HepG2 (cell line): Measurements from ENCODE around the gene SLC43A1. TPM values are rescaled to one million over a fixed set of nuclear protein-coding genes. Genes with fewer than 3 reads are reported as not detected.

Source experiments
- AKAP8 ChIP-seq: sonication (generic); formaldehyde crosslinking; IDR thresholded peaks from 2 replicates; pipeline ENCODE4 v1.5.1; 2020; ENCODE audit warnings: mild to moderate bottlenecking, missing genetic modification reagents
- AKNA ChIP-seq: sonication (generic); formaldehyde crosslinking; IDR thresholded peaks from 2 replicates; pipeline ENCODE4 v1.4.0; 2020; ENCODE audit warnings: missing genetic modification reagents, borderline replicate concordance
- ARID2 ChIP-seq: sonication (generic); formaldehyde crosslinking; IDR thresholded peaks from 2 replicates; pipeline ENCODE4 v1.8.1; 2022; ENCODE audit warnings: mild to moderate bottlenecking, missing genetic modification reagents, borderline replicate concordance
- ATF7-NPFF ChIP-seq: sonication (generic); formaldehyde crosslinking; IDR thresholded peaks from 2 replicates; pipeline ENCODE4 v1.8.1; 2023; ENCODE audit warnings: mild to moderate bottlenecking, low read depth, missing genetic modification reagents, moderate library complexity
- DR1 ChIP-seq: sonication (generic); formaldehyde crosslinking; IDR thresholded peaks from 2 replicates; pipeline ENCODE4 v1.8.0; 2021; ENCODE audit warnings: mild to moderate bottlenecking, missing genetic modification reagents, inconsistent platforms
- GLMP ChIP-seq: sonication (generic); formaldehyde crosslinking; IDR thresholded peaks from 2 replicates; pipeline ENCODE4 v1.9.0; 2021; ENCODE audit warnings: missing genetic modification reagents, mild to moderate bottlenecking, borderline replicate concordance
- KDM4B ChIP-seq: sonication (generic); formaldehyde crosslinking; IDR thresholded peaks from 2 replicates; pipeline ENCODE4 v1.4.0; 2020; ENCODE audit warnings: missing genetic modification reagents
- KLF15 ChIP-seq: sonication (generic); formaldehyde crosslinking; IDR thresholded peaks from 2 replicates; pipeline ENCODE4 v1.8.1; 2023; ENCODE audit warnings: borderline replicate concordance, mild to moderate bottlenecking, inconsistent platforms, missing genetic modification reagents, mixed read lengths
- LRRFIP1 ChIP-seq: sonication (generic); formaldehyde crosslinking; conservative IDR thresholded peaks from 2 replicates; pipeline ENCODE4 v1.4.0; 2020; ENCODE audit warnings: missing genetic modification reagents
- PRMT3 ChIP-seq: sonication (generic); formaldehyde crosslinking; IDR thresholded peaks from 2 replicates; pipeline ENCODE4 v1.8.1; 2022; ENCODE audit warnings: low read depth, mild to moderate bottlenecking, moderate library complexity, missing genetic modification reagents, borderline replicate concordance
- RAD21 ChIP-seq: fragments of 450-650 bp; formaldehyde crosslinking; IDR thresholded peaks from 2 replicates; pipeline ENCODE4 v1.5.0; 2020; ENCODE audit warnings: mild to moderate bottlenecking
- SRY ChIP-seq: sonication (generic); formaldehyde crosslinking; IDR thresholded peaks from 2 replicates; pipeline ENCODE4 v1.8.0; 2022; ENCODE audit warnings: mild to moderate bottlenecking, missing genetic modification reagents
- ZBTB25 ChIP-seq: IDR thresholded peaks from 2 replicates; pipeline ENCODE4 v1.6.1; 2018; ENCODE audit warnings: missing genetic modification reagents
- ZNF207 ChIP-seq: fragments of 450-650 bp; IDR thresholded peaks from 2 replicates; pipeline ENCODE4 v1.6.1; 2016; ENCODE audit warnings: antibody characterized with exemption, borderline replicate concordance
- ZNF326 ChIP-seq: sonication (generic); formaldehyde crosslinking; IDR thresholded peaks from 2 replicates; pipeline ENCODE4 v1.4.0; 2020; ENCODE audit warnings: missing genetic modification reagents, borderline replicate concordance
- ZNF766 ChIP-seq: sonication (generic); formaldehyde crosslinking; IDR thresholded peaks from 2 replicates; pipeline ENCODE4 v1.5.0; 2020; ENCODE audit warnings: missing genetic modification reagents, borderline replicate concordance
- ZNF816 ChIP-seq: sonication (generic); formaldehyde crosslinking; IDR thresholded peaks from 2 replicates; pipeline ENCODE4 v1.8.0; 2022; ENCODE audit warnings: missing genetic modification reagents, mild to moderate bottlenecking, borderline replicate concordance
- ZSCAN22 ChIP-seq: sonication (generic); formaldehyde crosslinking; IDR thresholded peaks from 2 replicates; pipeline ENCODE4 v1.4.0; 2020; ENCODE audit warnings: mild to moderate bottlenecking, missing genetic modification reagents
- polyA plus RNA-seq, 8 experiments: library from polyadenylated mRNA; depleted of rRNA in 3 of 8; stranded (reverse) in 7 of 8; unstranded in 1 of 8; fragments of >200 nt; fragmentation: Illumina TruSeq in 4 of 8; extraction: Trizol in 4 of 8; gene quantifications; 2 replicates each; pipeline versions ENCODE4 v1.2.1 to v1.2.3, GENCODE V29; 2011 to 2016; ENCODE audit warnings: low read depth in 4 of 8, missing spikeins in 1 of 8, mixed read lengths in 1 of 8; ENCODE audit not compliant: insufficient read depth in 1 of 8
- total RNA-seq, 5 experiments: library from RNA; depleted of rRNA; stranded (reverse); fragments of >200 nt; fragmentation: Illumina TruSeq; extraction: Trizol; gene quantifications; 2 replicates each; pipeline ENCODE4 v1.2.3, GENCODE V29; 2016; ENCODE audit warnings: low read depth in 1 of 5

The SLC43A1 gene
- total and polyA plus RNA-seq, 2 of the 13 experiments (the other 11 are each of a cell fraction or from before 2014, with no cell fraction given) = 72.3 to 87.6 TPM

GRCh38 chr11:57480409-57481137 is 34.9 kb downstream of the SLC43A1 start (continued):
- no peak for TF ChIP-seq ZNF816
- no peak for TF ChIP-seq SRY (CRISPR knock-in tag)
- no peak for TF ChIP-seq ZSCAN22
- no peak for TF ChIP-seq GLMP (CRISPR knock-in tag)
- no peak for TF ChIP-seq KLF15
- no peak for TF ChIP-seq DR1
- no peak for TF ChIP-seq ATF7-NPFF (CRISPR knock-in tag)
- TF ChIP-seq LRRFIP1 (CRISPR knock-in tag) = no peak
- TF ChIP-seq RAD21 (CRISPR knock-in tag) = peak; percentile 23; the same call in 1 of the 2 replicates
- peak; percentile 46; the same call in 1 of the 2 replicates for TF ChIP-seq ZNF766 (CRISPR knock-in tag)
- no peak for TF ChIP-seq AKNA
- no peak for TF ChIP-seq ZBTB25
- TF ChIP-seq ZNF326 (CRISPR knock-in tag) = no peak
- TF ChIP-seq AKAP8 (CRISPR knock-in tag) = 0 out of 2 replicates have a peak, but pooled peaks have one; percentile 65
- TF ChIP-seq ARID2 = no peak
- TF ChIP-seq KDM4B (CRISPR knock-in tag) = no peak
- no peak for TF ChIP-seq ZNF207
- TF ChIP-seq PRMT3 (CRISPR knock-in tag) = no peak
